Nephron progenitor cell (in vitro differentiated cells): ENCODE results near the gene CDH8.

ENCODE experiments used
- DNase-seq: peaks from one replicate; pipeline ENCODE4 v3.0.0; 2021
- H3K27ac Mint-ChIP-seq: 2 replicates; pipeline ENCODE4 v1.8.0; 2021; ENCODE audit warnings: mild to moderate bottlenecking, moderate library complexity, mixed read lengths
- H3K27me3 Mint-ChIP-seq: 2 replicates; pipeline ENCODE4 v1.8.0; 2021; ENCODE audit warnings: mild to moderate bottlenecking, low read depth, mixed read lengths; ENCODE audit not compliant: poor library complexity
- H3K36me3 Mint-ChIP-seq: 2 replicates; pipeline ENCODE4 v1.8.0; 2021; ENCODE audit warnings: low read depth, mixed read lengths
- H3K4me1 Mint-ChIP-seq: 2 replicates; pipeline ENCODE4 v1.8.0; 2021; ENCODE audit warnings: mixed read lengths
- H3K4me3 Mint-ChIP-seq: 2 replicates; pipeline ENCODE4 v1.8.0; 2021; ENCODE audit warnings: mild to moderate bottlenecking, moderate library complexity, mixed read lengths
- H3K9me3 Mint-ChIP-seq: 2 replicates; pipeline ENCODE4 v1.8.0; 2021; ENCODE audit warnings: mild to moderate bottlenecking, moderate library complexity, mixed read lengths
- CTCF ChIP-seq: fragments of 200-600 bp; sonication (generic); IDR thresholded peaks from 2 replicates; pipeline ENCODE4 v1.5.0; 2021; ENCODE audit warnings: antibody characterized with exemption

CDH8 gene

DNA sequence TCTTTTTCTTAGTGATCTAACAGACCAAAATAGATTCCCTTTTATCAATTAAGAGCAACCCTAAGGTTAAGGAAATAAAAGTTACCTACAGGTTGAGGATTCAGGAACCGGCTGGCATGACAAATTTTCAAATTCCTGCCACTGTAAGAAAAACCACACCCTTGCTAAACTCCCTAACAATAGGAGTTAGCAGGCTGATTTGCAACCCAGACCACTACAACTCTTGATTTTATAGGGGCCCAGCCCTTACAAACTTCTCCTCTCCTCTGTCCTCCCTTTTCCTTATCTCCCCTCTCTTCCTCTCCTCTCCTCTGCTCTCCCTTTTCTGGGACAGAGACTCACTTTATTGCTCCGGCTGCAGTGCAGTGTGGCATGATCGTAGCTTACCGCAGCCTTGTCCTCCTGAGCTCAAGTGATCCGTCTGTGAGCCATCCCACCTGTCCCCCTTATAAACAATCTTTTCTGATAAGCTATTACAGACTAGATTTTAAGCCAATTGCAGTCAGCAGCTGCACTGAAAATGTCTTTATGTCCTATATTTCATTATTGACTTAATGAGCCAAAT, 418.9 kb downstream of the CDH8 start:
- DNase-seq, result no peak
- H3K4me3 Mint-ChIP-seq, result no peak overlapping the region
- TF ChIP-seq CTCF, result no peak
- H3K27ac Mint-ChIP-seq, result no peak overlapping the region
- H3K36me3 Mint-ChIP-seq, result no peaks in the 10 kb centered on the region
- H3K27me3 Mint-ChIP-seq, result no peaks in the 10 kb centered on the region
- H3K9me3 Mint-ChIP-seq, result no peaks in the 10 kb centered on the region
- H3K4me1 Mint-ChIP-seq, result peaks cover 10% of the 10 kb centered on the region

DNA sequence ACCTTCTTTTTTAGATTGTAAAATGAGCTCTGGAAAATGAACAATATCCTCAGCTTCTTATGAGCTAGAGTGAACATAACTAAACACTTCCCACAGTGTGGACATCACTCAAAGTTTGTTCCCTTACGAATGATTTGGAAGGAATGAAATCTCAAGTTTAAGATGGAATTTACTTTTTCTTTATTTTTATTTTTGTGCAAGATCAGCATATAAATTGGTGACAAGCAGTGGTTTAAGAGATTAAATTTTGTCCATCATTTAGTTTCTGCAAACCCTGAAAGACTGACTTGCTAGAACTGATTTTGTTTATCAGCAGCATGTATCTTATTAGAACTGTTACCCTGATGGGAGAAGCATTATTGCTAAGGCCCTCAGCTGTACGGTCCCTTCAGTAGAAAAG, 420.1 kb downstream of the CDH8 start:
- Mint-ChIP-seq H3K4me1 (peaks cover 10% of the 10 kb centered on the region), H3K4me3 (no peak overlapping the region), H3K27ac (no peak overlapping the region), H3K36me3 (no peaks in the 10 kb centered on the region), H3K27me3 (no peaks in the 10 kb centered on the region), H3K9me3 (no peaks in the 10 kb centered on the region)
- TF ChIP-seq CTCF, result no peak
- no peak for DNase-seq

- DNase-seq, result no peak
- H3K27me3 Mint-ChIP-seq, result no peaks in the 10 kb centered on the region
- TF ChIP-seq CTCF, result no peak
- no peaks in the 10 kb centered on the region for H3K9me3 Mint-ChIP-seq
- no peak overlapping the region for H3K4me3 Mint-ChIP-seq
- H3K27ac Mint-ChIP-seq, result no peak overlapping the region
- H3K4me1 Mint-ChIP-seq, result no peaks in the 10 kb centered on the region
- H3K36me3 Mint-ChIP-seq, result no peaks in the 10 kb centered on the region
These were observed 424.3 kb downstream of the CDH8 start for GRCh38 chr16:61611847-61612491.

DNA sequence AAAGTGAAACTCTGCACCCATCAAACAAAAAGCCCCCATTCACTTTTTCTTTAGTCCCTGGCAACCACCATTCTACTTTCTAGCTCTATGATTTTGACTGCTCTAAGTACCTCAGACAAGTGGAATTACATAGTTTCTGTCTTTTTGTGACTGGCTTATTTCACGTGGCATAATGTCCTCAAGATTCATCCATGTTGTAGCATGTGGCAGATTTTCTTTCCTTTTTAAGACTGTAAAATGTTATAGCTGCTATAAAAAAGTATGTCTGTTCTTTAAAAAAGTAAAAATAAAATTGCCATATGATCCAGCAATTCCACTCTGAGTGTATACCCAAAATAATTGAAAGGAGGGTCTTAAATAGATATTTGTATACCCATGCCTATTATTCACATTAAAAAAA, 429.7 kb downstream of the CDH8 start:
- TF ChIP-seq CTCF, result no peak

More for the DNA sequence above, 429.7 kb downstream of the CDH8 start:
- Mint-ChIP-seq H3K4me3 (no peak overlapping the region), H3K27ac (no peak overlapping the region), H3K27me3 (peaks cover 10% of the 10 kb centered on the region), H3K36me3 (no peaks in the 10 kb centered on the region), H3K4me1 (no peaks in the 10 kb centered on the region), H3K9me3 (no peaks in the 10 kb centered on the region)
- no peak for DNase-seq
